H1 (cell line): ENCODE results near the gene CDRT4.

Experiments
- EZH2 ChIP-seq: fragments of 200-600 bp; sonication (generic); IDR thresholded peaks from 2 replicates; pipeline ENCODE4 v1.7.1; 2012; ENCODE audit warnings: low read depth, mild to moderate bottlenecking, moderate library complexity, low read length, inconsistent platforms; ENCODE audit not compliant: severe bottlenecking
- TF ChIP-seq, protein P1 (sequence below), 3 experiments: IDR thresholded peaks; 1 replicate in 2 of 3; 2 replicates in 1 of 3; pipeline versions ENCODE4 v1.5.1 to v1.6.1; 2011; ENCODE audit warnings: low read length in 3 of 3, mild to moderate bottlenecking in 3 of 3, inconsistent platforms in 2 of 3, low read depth in 1 of 3, moderate library complexity in 1 of 3; ENCODE audit not compliant: insufficient read depth in 1 of 3; ENCODE audit errors: control extremely low read depth in 1 of 3

DNA sequence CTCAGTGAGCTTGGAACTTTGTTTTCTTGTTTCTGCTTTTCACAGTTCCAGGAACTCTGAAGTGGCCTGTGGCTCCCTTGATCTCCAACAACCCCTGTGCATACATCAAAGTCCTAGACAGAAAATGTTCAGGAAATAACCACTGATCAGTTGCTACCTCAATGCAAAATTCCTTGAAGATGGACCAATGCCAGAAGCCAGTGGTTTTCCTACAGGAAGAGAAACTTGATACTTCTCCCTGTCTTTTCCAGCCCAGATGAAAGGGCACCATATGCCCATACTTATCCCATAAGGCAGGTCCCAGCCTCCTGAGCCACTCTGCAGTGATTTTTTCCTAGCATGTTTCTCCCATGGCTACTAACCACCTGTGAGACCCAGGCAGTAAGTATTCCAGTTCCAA is 12.3 kb upstream of the CDRT4 start:
- TF ChIP-seq, protein P1, sequence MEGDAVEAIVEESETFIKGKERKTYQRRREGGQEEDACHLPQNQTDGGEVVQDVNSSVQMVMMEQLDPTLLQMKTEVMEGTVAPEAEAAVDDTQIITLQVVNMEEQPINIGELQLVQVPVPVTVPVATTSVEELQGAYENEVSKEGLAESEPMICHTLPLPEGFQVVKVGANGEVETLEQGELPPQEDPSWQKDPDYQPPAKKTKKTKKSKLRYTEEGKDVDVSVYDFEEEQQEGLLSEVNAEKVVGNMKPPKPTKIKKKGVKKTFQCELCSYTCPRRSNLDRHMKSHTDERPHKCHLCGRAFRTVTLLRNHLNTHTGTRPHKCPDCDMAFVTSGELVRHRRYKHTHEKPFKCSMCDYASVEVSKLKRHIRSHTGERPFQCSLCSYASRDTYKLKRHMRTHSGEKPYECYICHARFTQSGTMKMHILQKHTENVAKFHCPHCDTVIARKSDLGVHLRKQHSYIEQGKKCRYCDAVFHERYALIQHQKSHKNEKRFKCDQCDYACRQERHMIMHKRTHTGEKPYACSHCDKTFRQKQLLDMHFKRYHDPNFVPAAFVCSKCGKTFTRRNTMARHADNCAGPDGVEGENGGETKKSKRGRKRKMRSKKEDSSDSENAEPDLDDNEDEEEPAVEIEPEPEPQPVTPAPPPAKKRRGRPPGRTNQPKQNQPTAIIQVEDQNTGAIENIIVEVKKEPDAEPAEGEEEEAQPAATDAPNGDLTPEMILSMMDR (IDR thresholded peaks at IDR 0.05; ENCODE audit: control extremely low read depth in 1 of 3, insufficient read depth in 1 of 3, low read depth in 1 of 3, low read length in 3 of 3) = no peak
- TF ChIP-seq EZH2 = no peak
